Breast epithelium (tissue), 4 donors: Measurements from ENCODE around the gene RAMACL. TPM values are rescaled to one million over a fixed set of nuclear protein-coding genes. Genes with fewer than 3 reads are reported as not detected.

Source experiments
- DNase-seq, 2 donors: peaks; one replicate each; pipeline ENCODE4 v3.0.0-alpha.2; 2019; ENCODE audit warnings: low spot score in 2 of 2
- H3K27ac ChIP-seq, 2 donors: fragments of 200-600 bp; sonication (generic) in 1 of 2; one replicate each; pipeline ENCODE4 v1.5.1; 2016 to 2019; ENCODE audit warnings: mild to moderate bottlenecking in 1 of 2
- H3K27me3 ChIP-seq, 2 donors: fragments of 200-600 bp; sonication (generic) in 1 of 2; one replicate each; pipeline versions ENCODE4 v1.5.1 to v1.6.0; 2017 to 2019; ENCODE audit warnings: control low read depth in 1 of 2, mild to moderate bottlenecking in 1 of 2
- H3K36me3 ChIP-seq: fragments of 200-600 bp; one replicate; pipeline ENCODE4 v1.5.1; 2019
- H3K4me1 ChIP-seq, 2 donors: fragments of 200-600 bp; sonication (generic); one replicate each; pipeline ENCODE4 v1.5.1; 2016 to 2019; ENCODE audit warnings: control low read depth in 1 of 2
- H3K4me3 ChIP-seq, 3 donors: fragments of 200-600 bp; sonication (generic); 1 replicate in 2 of 3; 2 replicates in 1 of 3; pipeline ENCODE4 v1.5.1; 2016 to 2019; ENCODE audit warnings: mild to moderate bottlenecking in 3 of 3, moderate library complexity in 2 of 3
- H3K9me3 ChIP-seq, 2 donors: fragments of 200-600 bp; sonication (generic) in 1 of 2; one replicate each; pipeline ENCODE4 v1.5.1; 2016 to 2019; ENCODE audit warnings: control low read depth in 1 of 2
- POLR2A ChIP-seq: fragments of 450-650 bp; IDR thresholded peaks from one replicate; pipeline ENCODE4 v1.6.1; 2016; ENCODE audit warnings: antibody characterized with exemption, mild to moderate bottlenecking, moderate library complexity
- POLR2AphosphoS5 ChIP-seq, 3 donors: sonication (generic); formaldehyde crosslinking; IDR thresholded peaks; one replicate each; pipeline ENCODE4 v1.6.1; 2017; ENCODE audit warnings: antibody characterized with exemption in 3 of 3
- intact Hi-C: fragments of 100-400 bp; cut with DNase I; formaldehyde crosslinking; loops from one replicate; pipeline ENCODE4 v1.15.1; 2023; ENCODE audit warnings: low total_unique reads
- total RNA-seq, 3 donors: library from RNA; depleted of rRNA; stranded (reverse); fragments of >200 nt; gene quantifications; one replicate each; pipeline ENCODE4 v1.1.0, GENCODE V29; 2016
- TF ChIP-seq, protein P1 (sequence below), 3 donors: fragments of 450-650 bp; IDR thresholded peaks; one replicate each; pipeline ENCODE4 v1.5.1; 2016 to 2017; ENCODE audit warnings: antibody characterized with exemption in 3 of 3, mild to moderate bottlenecking in 3 of 3, moderate library complexity in 3 of 3

RAMACL gene
- total RNA-seq, 3 donors from 2014 or later: 2.5 to 13.4 (median 2.6) TPM

DNA sequence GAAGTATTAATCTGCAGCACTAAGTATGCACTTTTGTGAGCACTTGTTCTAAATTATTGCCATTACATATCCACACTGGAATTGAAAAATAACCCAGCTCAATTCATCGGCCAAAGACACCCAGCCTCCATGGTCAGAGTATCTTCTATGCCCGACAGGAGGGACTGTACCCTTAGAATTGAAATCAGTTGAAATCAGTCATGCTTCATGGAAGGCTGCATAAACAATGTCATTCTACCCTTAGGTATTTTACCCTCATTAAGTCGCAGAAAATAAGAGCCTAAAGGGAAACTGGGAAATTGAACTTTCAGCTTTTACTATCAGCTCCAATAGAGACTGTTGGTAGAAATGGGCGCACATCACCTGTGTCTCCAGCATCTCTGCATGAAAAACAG, 2.9 kb upstream of the RAMACL start:
- Histone ChIP-seq H3K4me3 (no peak overlapping the region), H3K36me3 (no peaks in the 10 kb centered on the region), H3K4me1 (no peaks in the 10 kb centered on the region), H3K9me3 (no peaks in the 10 kb centered on the region), H3K27me3 (no peaks in the 10 kb centered on the region), H3K27ac (no peak overlapping the region)
- DNase-seq: no peak
- intact Hi-C loops: no loop called here
- no peak for TF ChIP-seq POLR2AphosphoS5 (IDR thresholded peaks at IDR 0.05)
- no peak for TF ChIP-seq POLR2A
- TF ChIP-seq, protein P1, sequence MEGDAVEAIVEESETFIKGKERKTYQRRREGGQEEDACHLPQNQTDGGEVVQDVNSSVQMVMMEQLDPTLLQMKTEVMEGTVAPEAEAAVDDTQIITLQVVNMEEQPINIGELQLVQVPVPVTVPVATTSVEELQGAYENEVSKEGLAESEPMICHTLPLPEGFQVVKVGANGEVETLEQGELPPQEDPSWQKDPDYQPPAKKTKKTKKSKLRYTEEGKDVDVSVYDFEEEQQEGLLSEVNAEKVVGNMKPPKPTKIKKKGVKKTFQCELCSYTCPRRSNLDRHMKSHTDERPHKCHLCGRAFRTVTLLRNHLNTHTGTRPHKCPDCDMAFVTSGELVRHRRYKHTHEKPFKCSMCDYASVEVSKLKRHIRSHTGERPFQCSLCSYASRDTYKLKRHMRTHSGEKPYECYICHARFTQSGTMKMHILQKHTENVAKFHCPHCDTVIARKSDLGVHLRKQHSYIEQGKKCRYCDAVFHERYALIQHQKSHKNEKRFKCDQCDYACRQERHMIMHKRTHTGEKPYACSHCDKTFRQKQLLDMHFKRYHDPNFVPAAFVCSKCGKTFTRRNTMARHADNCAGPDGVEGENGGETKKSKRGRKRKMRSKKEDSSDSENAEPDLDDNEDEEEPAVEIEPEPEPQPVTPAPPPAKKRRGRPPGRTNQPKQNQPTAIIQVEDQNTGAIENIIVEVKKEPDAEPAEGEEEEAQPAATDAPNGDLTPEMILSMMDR (IDR thresholded peaks at IDR 0.05): no peak

DNA sequence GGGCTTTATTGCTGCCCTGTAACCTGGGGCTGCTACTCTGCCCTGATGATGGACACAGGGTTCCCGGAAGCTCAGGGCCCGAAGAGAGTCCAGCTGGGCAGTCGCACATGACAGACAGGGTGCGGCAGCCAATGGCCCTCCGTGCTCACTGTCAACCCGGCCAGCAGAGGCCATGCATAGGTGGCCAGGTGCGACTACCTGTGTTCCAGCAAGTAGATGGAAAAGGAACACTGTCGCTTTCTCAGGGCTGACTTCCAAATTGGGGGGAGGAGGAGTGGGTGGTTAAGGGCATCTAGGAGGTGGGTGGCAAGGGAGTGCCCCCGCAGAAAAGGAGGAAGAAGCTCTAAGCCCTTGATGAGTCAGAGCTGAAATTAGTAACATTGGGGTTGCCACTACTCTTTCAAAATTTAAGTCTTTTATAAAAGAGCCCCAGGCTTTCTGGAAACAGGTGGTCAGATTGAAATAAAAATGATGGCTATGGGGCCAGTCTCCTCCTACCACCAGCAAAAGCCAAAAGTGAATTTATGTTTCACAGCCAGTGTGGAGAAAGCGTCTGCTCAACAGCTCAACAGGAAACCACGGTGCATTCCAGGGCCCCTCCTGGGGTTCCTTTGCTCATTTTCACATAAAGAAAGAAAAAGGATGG, 2.3 kb upstream of the RAMACL start:
- no peaks in the 10 kb centered on the region for H3K27me3 ChIP-seq
- no peak overlapping the region for H3K27ac ChIP-seq
- H3K4me1 ChIP-seq: no peaks in the 10 kb centered on the region
- intact Hi-C loops: no loop called here
- no peak for DNase-seq
- H3K9me3 ChIP-seq: no peaks in the 10 kb centered on the region
- no peaks in the 10 kb centered on the region for H3K36me3 ChIP-seq
- no peak overlapping the region for H3K4me3 ChIP-seq
- no peak for TF ChIP-seq POLR2A
- no peak for TF ChIP-seq POLR2AphosphoS5 (IDR thresholded peaks at IDR 0.05)
- TF ChIP-seq, protein P1 (IDR thresholded peaks at IDR 0.05): no peak

DNA sequence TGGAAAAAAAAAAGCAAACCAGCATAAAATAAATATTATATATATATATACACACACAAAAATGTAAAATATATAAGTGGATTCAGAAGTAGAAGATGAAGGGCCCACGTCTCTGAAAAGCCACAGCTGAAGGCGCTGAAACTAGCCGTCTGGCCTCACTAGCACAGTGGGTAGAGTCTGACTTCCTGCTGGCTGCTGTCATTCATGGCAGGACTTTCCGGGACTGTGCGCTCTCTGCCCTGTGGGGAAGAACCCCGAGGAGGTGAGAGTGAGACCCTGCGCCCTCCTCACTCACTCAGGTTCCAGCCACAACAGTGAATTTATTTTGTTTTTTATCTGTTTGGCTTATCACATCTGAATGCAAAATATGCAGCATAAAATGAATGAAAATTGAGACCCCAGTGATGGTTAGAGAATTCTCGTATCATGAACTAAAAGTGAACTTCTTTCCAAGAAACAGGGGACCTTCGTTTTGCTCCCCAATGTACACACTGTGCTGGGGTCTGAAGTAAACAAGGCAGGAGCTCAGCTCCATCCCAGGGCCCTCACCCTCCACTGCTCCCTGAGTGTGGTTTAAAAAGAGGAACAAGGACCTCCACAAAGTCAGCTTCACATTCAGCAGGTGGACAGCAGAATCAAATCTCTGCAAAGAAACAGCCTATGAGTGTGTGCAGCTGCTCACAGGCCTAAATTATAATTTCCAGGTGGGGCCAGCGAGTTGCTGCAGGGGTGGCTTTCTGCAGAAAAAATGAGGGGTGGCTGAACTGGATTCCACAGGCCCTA, 1.3 kb upstream of the RAMACL start:
- no peak overlapping the region for H3K4me3 ChIP-seq
- intact Hi-C loops: no loop called here
- H3K27ac ChIP-seq: no peak overlapping the region

DNA sequence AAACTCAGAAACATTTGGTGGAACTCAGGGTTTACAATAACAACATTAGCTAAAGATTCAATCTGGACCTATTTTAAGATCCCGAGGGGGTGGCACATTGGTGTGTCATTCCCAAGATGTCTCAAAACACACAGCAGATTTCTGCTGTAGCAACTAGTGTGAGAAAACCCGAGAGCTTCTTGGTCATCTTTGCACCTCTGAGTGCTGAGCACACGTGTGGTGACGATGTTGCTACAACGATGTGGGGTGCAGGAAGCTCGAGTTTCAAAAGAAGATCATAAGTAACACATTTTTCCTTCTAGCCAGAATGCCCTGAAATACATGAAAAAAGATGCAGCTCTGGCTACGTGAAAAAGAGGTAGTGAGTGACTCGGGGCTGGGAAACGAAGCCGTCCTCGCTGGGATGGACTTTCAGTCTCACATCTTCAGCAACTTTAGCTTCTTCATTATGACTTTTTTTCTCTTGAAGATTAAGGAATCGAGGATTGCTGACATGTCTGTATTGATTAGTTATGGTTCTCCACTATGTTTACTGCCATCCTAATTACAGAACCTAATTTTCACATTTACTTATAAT, 1.5 kb downstream of the RAMACL start:
- Histone ChIP-seq H3K27me3 (no peaks in the 10 kb centered on the region), H3K9me3 (no peaks in the 10 kb centered on the region), H3K27ac (no peak overlapping the region), H3K4me1 (no peaks in the 10 kb centered on the region), H3K36me3 (no peaks in the 10 kb centered on the region), H3K4me3 (no peak overlapping the region)
- intact Hi-C loops: no loop called here
- DNase-seq: no peak
- TF ChIP-seq, protein P1 (IDR thresholded peaks at IDR 0.05): no peak
- TF ChIP-seq POLR2AphosphoS5 (IDR thresholded peaks at IDR 0.05) (no peak), POLR2A (no peak)

More for the DNA sequence above, 1.3 kb upstream of the RAMACL start:
- DNase-seq: no peak
- no peak for TF ChIP-seq POLR2AphosphoS5 (IDR thresholded peaks at IDR 0.05)
- TF ChIP-seq POLR2A: no peak
- TF ChIP-seq, protein P1 (IDR thresholded peaks at IDR 0.05): no peak
- Histone ChIP-seq H3K27me3 (no peaks in the 10 kb centered on the region), H3K36me3 (no peaks in the 10 kb centered on the region), H3K4me1 (no peaks in the 10 kb centered on the region), H3K9me3 (no peaks in the 10 kb centered on the region)

DNA sequence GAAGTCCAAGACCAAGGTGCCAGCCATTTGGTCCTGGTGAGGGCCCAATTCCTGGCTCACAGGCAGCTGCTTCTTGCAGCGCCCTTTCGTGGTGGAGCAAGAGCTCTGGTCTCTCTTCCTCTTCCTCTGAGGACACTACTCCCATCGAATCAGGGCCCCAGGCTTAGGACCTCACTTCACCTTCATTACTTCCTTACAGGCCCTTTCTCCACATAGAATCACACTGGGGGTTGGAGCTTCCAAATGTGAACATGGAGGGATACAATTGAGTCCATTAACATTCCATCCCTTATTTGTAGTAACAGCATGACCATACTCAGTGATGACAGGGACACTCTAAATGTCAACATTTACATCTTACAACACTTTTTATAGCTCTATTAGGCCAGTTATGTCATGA, 2.3 kb downstream of the RAMACL start:
- H3K27ac ChIP-seq: no peak overlapping the region
- intact Hi-C loops: no loop called here
- H3K36me3 ChIP-seq: no peaks in the 10 kb centered on the region
- TF ChIP-seq POLR2A (no peak), POLR2AphosphoS5 (IDR thresholded peaks at IDR 0.05) (no peak)
- TF ChIP-seq, protein P1 (IDR thresholded peaks at IDR 0.05): no peak
- H3K4me3 ChIP-seq: no peak overlapping the region
- no peaks in the 10 kb centered on the region for H3K4me1 ChIP-seq
- H3K27me3 ChIP-seq: no peaks in the 10 kb centered on the region
- no peaks in the 10 kb centered on the region for H3K9me3 ChIP-seq
- DNase-seq: no peak
